Suppressor macrophage treated with lipopolysaccharide for 4 hours (primary cell): ENCODE measurements around the gene PRKX.
"Not testable (repeated sequence)": the region's sequence is repeated elsewhere in the genome, so short reads cannot be mapped to it uniquely, and the experiment has no call there.

Source experiments
- DNase-seq: peaks from one replicate; pipeline ENCODE4 v3.0.0-alpha.2; 2020

PRKX gene

GRCh38 chrX:3707673-3708274 is 5.7 kb downstream of the PRKX start:
- not testable (repeated sequence) for DNase-seq

GRCh38 chrX:3706481-3706880 is 7.0 kb downstream of the PRKX start:
- DNase-seq = no peak

DNA sequence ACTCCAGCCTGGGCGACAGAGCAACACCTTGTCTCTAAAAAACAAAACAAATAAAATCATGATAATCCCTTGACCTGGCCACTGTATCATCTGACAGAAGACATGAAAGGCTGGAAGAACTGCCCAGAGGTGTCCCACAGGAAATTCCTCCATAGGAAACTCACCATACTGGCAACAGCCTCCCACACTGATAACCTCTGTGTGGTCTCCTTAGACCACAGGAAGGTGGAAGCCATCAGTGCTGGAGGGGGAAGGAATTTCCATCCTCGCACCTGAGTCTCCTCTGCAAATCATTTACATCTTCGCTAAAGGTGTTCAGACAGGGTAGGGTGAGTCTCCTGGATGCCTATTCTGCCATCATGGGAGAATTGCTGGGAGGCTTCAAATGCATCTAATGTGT is 10.2 kb downstream of the PRKX start:
- DNase-seq = not testable (repeated sequence)

- not testable (repeated sequence) for DNase-seq
Observed at GRCh38 chrX:3702095-3702494, 11.4 kb downstream of the PRKX start.

GRCh38 chrX:3701445-3701928 is 12.0 kb downstream of the PRKX start:
- not testable (repeated sequence) for DNase-seq

GRCh38 chrX:3699821-3700381 is 13.5 kb downstream of the PRKX start:
- peak; percentile 79 for DNase-seq

DNA sequence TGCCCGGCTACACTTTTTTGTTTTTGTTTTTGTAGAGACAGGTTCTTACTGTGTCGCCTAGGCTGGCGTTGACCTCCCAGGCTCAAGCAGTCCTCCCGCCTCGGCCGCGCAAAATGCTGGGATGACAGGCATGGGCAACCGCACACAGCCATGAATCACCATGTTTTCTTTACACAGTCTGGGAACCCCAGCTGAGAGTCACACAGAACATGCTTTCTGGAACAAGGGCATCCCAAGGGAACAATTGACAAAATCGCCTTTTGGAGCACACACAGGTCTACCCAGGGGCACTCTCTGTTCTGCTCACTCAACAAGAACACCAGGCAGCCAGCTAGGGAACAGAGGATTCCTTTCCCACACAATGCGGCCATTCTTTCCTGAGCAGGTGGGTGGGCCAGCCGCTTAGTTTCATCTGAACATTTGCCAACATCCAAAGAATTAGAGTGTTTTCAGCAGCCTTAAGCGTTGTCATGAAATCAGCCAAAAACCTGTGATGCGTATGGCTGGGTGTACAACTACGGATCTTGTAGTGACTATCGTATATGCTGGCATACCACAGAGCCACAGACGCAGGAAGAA is 15.7 kb downstream of the PRKX start:
- no peak for DNase-seq

DNA sequence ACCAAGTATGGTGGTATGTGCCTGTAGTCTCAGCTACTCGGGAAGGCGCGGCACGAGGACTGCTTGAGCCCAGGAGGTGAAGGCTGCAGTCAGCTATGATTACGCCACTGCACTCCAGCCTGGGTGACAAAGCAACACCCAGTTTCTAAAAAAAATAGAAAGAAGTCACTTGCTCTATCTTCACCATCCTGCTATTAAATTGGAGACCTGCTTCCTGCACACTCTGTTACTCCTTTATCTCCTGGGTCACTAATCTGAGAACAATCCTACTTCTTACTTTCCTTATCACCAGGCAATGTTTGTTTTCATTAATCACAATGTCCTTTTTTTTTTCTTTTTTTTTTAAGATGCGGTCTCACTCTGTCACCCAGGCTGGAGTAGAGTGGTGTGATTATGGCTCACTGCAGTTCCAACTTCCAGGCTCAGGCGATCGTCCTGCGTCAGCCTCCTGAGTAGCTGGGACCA is 16.2 kb downstream of the PRKX start:
- peak; percentile 52 for DNase-seq

DNA sequence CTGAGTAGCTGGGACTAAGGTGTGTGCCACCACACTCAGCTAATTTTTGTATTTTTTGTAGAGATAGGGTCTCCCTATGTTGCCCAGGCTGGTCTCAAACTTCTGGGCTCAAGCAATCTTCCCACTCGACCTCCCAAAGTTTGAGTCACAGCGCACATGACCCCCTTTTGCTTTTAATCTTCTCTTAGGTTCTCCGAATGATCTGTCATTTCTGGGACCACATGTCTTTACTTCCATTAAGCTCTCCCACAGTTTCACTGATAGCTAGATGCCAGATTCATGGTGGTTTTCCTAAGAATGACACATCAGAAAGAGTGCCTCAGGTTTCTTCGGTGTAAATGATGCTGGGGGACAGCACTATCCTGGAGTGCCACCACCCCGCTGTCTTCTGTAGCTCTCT is 17.9 kb downstream of the PRKX start:
- DNase-seq = peak; percentile 27

DNA sequence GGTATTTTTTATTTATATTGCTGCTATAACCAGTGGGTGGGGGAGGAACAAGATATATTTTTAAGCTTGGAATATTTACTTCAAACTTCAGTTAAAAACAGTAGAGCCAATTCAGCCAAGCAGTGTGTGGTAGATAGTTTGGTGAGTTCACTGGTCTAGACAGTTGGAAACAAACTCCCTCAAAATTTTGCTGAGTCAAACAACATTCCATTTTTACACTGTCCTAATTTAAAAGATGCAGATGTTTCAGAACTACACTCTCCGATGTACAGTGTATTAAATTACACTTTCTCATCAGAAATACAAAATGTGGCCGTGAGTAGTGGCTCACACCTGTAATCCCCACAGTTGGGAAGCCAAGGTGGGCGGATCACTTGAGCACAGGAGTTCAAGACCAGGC is 23.3 kb downstream of the PRKX start:
- DNase-seq = no peak

DNA sequence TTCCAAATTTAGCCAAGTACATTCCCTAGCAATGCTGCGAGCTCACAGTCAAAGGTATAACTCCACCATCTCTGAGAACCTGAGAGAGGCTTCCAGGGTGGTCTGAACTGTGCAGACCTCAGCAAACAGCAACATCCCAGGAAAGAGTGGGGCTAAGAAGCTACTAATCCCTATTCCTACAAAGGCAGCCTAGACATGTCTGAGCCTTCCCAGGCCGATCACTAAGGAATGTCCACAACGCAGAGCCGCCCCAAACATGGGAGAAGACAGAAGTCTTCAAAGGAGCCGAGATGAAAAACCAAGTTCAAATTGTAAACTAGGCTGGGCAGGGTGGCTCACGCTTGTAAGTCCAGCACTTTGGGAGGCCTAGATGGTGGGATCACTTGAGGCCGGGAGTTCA is 30.2 kb downstream of the PRKX start:
- DNase-seq = not testable (repeated sequence)

DNA sequence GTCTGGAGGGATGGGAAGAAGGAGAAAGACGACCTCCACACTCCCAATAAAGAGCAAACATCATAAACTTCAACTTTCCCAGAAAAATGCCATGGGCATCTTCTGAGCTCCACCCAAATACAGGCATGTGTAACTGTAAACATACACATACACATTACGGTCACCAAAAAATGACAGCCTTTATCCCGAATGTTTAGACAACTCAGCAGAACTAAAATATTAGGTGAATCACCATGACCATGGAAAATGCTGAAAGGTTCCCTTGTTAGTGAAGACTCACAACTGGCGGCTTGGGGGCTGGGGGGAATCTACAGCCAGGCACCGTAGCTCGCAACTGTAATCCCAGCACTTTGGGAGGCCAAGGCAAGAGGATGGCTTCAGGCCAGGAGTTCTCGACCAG is 33.0 kb downstream of the PRKX start:
- DNase-seq = no peak

GRCh38 chrX:3679669-3680068 is 33.8 kb downstream of the PRKX start:
- DNase-seq = no peak

DNA sequence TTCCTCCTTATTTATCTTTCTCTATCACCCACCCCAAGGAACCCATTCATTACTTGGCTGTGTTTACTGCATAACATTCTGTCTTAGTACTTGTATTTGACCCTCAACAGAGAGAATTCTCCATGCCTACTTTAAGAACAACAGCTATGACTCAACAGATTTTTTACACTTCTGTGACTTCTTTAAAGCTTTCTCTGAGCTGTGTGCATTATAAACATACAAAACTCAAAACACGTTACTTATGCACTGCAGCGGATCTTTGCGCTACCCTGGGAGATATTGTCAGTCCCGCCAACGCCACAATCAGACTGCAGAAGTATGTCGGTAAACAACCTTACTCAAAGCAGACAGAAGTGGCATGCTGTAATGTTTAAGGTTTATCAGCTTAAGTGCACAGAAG is 35.1 kb downstream of the PRKX start:
- no peak for DNase-seq

DNA sequence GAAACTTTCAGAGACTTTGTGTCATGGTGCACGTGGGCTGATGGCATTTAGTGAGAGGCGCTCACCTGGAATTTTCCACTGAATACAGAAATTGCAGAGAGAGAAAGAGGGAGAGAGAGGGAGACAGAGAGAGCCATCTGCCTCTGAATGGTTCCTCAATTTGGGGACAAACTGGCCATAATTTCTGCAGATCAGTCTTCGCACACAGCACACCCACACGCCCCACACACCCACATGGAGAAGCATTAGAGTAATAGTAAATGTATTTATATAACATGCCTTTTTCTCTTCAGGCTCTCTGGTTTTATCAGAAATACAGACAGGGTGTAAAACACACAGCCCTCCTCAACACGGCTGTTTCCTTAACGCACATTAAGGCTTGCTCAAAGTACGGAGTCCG is 38.6 kb downstream of the PRKX start:
- no peak for DNase-seq

GRCh38 chrX:3669841-3670475 is 43.5 kb downstream of the PRKX start:
- DNase-seq = no peak

- DNase-seq = no peak
Observed at GRCh38 chrX:3666975-3667374, 46.5 kb downstream of the PRKX start.

DNA sequence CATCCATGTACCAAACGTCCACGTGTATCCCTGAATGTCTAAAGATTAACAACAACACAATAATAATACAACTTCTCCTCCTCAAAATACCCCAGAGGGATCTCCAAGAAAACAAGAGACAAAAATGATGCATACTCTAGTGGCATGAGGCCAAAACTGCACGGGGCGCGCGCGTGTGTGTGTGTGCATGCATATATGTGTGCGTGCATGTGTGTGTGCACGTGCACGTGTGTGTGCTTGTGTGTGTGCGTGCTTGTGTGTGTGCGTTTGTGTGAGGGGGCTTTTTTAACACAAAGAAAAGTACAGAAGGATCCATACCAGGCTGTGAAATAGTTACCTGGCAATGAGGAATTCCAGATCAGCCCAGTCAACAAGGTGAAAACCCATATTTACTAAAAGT is 48.5 kb downstream of the PRKX start:
- DNase-seq = no peak

DNA sequence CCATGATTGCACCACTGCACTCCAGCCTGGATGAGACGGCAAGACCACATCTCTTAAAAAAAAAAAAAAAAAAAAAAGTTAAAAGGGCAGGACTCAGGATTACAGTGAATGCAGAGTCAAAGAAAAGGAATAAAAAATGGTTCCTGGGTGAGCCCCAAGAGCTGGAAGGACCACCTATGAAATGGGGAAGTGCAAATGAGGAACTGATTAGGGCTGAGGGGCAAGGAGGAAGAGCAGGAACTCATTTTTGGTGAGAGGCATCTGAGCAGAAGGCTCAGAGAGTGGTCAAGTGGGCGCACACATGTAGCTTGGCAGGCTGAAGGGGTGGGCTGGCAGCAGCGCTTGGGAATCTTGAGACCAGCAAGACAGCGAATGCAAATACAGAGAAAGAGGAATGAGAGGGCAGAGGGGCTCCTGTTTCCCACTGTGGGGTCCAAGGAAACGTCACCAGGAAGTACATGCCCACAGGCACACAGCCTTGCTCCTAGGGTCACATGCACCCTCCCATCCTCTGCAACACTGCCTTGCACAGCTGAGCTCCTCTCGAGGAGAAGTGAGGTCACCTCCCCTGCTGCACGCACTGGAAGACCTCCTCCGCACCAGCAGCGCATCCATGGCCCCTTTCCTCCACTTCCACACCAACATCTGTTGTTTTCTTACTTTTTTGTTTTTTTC is 49.7 kb downstream of the PRKX start:
- peak; percentile 29 for DNase-seq

DNA sequence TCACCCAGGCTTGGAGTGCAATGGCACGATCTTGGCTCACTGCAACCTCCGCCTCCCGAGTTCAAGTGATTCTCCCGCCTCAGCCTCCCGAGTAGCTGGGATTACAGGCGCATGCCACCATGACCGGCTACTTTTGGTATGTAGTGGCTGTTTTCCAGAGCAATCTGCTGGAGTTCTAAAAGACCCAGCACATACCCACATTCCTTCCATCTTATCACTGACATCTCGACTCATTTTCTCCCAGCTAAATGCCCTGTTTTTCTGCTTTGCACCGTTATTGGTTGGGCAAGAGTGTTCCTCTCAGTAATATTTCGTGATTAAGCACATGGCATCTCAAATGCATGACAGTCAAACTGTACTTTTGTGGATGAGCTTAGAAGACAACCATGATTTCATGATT is 53.7 kb downstream of the PRKX start:
- DNase-seq = no peak

- DNase-seq = no peak
Observed at GRCh38 chrX:3655181-3655580, 58.3 kb downstream of the PRKX start.

GRCh38 chrX:3653111-3653510 is 60.3 kb downstream of the PRKX start:
- no peak for DNase-seq

- DNase-seq = peak; percentile 16
Observed at GRCh38 chrX:3651277-3651676, 62.2 kb downstream of the PRKX start.

GRCh38 chrX:3648084-3648483 is 65.4 kb downstream of the PRKX start:
- no peak for DNase-seq
